ENCODE data around the gene FCHSD2.

Gene FCHSD2

DNA sequence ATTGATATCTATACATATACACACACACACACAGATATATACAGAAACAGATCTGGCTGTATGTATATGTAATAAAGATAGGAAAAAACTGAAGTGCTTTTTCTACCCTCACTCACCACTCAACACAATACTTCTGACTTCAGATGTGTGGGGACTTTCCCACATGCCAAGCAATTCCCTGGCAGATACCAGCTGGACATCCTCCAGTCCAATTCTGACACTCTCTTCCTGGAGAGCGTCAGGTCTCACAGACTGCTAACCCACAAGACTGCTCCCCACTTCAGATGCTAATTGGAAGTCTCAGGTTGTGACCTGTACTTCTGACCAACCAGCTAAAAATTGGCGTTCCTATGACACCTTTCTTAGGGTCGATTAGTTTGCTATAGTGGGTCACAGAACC lies 187.3 kb downstream of the FCHSD2 start:
- TF ChIP-seq, protein P1, sequence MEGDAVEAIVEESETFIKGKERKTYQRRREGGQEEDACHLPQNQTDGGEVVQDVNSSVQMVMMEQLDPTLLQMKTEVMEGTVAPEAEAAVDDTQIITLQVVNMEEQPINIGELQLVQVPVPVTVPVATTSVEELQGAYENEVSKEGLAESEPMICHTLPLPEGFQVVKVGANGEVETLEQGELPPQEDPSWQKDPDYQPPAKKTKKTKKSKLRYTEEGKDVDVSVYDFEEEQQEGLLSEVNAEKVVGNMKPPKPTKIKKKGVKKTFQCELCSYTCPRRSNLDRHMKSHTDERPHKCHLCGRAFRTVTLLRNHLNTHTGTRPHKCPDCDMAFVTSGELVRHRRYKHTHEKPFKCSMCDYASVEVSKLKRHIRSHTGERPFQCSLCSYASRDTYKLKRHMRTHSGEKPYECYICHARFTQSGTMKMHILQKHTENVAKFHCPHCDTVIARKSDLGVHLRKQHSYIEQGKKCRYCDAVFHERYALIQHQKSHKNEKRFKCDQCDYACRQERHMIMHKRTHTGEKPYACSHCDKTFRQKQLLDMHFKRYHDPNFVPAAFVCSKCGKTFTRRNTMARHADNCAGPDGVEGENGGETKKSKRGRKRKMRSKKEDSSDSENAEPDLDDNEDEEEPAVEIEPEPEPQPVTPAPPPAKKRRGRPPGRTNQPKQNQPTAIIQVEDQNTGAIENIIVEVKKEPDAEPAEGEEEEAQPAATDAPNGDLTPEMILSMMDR (IDR thresholded peaks at IDR 0.05; ENCODE audit: low read depth, low read length), result no peak

DNA sequence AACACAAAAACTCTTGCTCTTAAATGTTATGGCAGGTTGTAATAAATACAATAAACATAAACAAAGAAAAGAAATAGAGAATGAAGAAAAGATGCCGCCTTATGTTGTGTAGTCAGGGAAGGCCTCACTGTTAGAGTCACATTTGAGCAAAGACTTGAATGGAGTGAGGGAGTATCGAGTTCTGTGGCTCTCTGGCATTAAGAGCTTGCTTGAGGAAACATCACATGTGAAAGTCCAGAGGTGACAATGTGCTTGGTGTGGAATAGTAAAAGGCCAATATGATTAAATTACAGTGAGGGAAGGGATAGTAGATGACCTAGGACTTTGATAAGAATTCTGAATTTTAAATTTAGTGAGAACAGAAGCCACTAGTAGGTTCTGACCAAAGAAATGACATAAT lies 188.5 kb downstream of the FCHSD2 start:
- TF ChIP-seq, protein P1 (IDR thresholded peaks at IDR 0.05; ENCODE audit: low read depth, low read length), result no peak
- no peak overlapping the region for H3K4me3 ChIP-seq (ENCODE audit: low read depth, low read length)

More for the DNA sequence above, 187.3 kb downstream of the FCHSD2 start:
- H3K4me3 ChIP-seq (ENCODE audit: low read depth, low read length), result no peak overlapping the region

DNA sequence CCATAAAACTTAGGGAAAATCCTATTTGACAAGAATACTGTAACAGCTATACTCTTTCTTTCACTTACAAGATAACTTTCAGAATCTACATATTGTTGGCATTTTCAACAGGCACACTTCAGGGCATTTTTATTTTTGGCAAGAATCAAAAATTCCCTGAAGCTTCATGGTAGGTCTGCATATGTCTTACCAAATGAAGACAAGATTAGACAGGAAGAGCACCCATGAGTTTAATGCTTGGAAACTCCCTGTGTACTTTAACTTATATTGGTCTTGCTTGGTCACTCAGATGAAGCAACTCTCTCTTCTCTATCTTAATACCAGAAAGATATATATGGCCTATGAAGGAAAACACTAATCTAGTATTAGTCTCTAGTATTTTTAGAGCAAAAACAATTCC lies 190.2 kb downstream of the FCHSD2 start:
- H3K4me3 ChIP-seq (ENCODE audit: low read depth, low read length), result no peak overlapping the region
- TF ChIP-seq, protein P1 (IDR thresholded peaks at IDR 0.05; ENCODE audit: low read depth, low read length), result no peak

DNA sequence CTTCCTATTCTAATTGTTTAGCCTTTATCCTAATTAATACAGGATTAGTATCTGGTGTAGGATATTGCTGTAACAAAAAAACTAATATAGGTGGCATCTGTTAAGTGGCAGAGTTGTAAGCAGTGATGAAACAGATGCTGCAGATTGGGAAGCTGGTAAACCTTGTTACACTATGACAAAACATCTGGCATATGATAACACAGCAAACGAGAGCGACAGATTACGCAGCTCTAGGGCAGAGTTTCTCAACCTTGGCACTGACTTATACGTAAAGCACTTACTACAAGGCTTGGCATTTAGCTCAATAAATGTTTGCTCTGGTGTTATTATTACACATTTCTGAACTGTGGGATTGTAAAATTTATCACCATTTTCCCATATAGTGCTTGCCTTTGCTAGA lies 190.9 kb downstream of the FCHSD2 start:
- TF ChIP-seq, protein P1 (IDR thresholded peaks at IDR 0.05; ENCODE audit: low read depth, low read length), result no peak
- no peak overlapping the region for H3K4me3 ChIP-seq (ENCODE audit: low read depth, low read length)

DNA sequence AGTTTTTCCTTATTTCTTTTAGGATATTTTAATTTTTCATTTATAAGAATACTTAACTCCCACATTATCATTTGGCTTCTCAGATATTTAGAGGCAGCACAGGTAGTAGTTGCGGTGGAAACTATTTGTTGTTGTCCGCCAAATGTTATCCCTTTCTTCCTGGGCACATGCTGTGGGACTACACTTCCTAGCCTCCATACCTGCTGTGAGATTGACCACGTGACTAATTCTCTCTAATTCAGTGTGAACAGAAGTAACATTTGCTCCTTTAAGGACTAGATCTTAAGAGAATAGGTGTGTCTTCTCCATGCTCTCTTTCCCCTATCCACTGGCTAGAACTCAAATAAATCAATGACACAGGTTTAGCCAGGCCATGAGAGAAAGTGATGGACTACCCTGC lies 191.4 kb downstream of the FCHSD2 start:
- TF ChIP-seq, protein P1 (IDR thresholded peaks at IDR 0.05; ENCODE audit: low read depth, low read length), result no peak
- no peak overlapping the region for H3K4me3 ChIP-seq (ENCODE audit: low read depth, low read length)

DNA sequence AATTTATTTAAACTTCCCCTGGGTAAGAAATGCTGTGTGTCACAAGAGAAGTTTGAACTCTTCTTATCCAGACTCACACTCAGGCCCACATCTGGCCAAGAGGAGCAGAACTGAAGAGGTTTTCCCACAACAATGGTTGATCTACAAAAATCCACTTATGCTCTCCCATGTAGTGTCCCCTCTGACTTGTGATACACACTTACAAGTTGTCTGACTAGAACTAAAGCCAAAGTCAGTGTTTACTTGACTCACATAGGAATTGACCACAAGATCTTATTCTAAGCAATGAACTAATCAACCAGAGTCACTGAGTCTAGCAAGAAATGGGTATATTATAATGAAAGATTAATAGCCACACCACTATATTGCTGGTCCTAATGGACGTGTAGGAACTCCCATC lies 194.9 kb downstream of the FCHSD2 start:
- H3K4me3 ChIP-seq (ENCODE audit: low read depth, low read length), result no peak overlapping the region
- TF ChIP-seq, protein P1 (IDR thresholded peaks at IDR 0.05; ENCODE audit: low read depth, low read length), result no peak

DNA sequence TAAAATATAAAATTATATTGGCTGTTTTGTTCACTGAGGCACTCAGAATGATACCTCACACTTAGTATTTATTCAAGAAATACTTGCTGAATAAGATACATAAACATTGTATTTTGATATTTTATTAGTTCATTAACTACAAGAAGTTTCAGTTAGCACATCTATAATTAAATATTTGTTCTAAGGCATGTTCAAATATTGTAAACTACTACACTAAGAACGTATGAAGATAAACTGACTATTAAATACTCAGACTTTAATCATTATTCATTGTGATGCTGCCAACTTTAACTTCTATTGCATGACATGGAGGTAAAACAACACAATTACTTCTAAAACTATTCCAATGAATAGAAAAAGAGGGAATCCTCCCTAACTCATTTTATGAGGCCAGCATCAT lies 198.5 kb downstream of the FCHSD2 start:
- H3K4me3 ChIP-seq (ENCODE audit: low read depth, low read length), result no peak overlapping the region
- TF ChIP-seq, protein P1 (IDR thresholded peaks at IDR 0.05; ENCODE audit: low read depth, low read length), result no peak

All from WI38 (cell line).